WTC11 (cell line): ENCODE data around the gene RNF183. TPM values are rescaled to one million over a fixed set of nuclear protein-coding genes. Genes with fewer than 3 reads are reported as not detected.
A peak's percentile ranks its signal among the peaks of the same experiment; 100 is the strongest.

Source experiments
- CREB1 ChIP-seq: sonication (generic); formaldehyde crosslinking; IDR thresholded peaks from 2 replicates; pipeline ENCODE4 v1.8.0; 2023; ENCODE audit warnings: mild to moderate bottlenecking, missing genetic modification reagents
- CREM ChIP-seq: sonication (generic); formaldehyde crosslinking; IDR thresholded peaks from 2 replicates; pipeline ENCODE4 v1.8.1; 2022; ENCODE audit warnings: mild to moderate bottlenecking, missing genetic modification reagents, moderate library complexity
- ELF4 ChIP-seq: sonication (generic); formaldehyde crosslinking; IDR thresholded peaks from 2 replicates; pipeline ENCODE4 v1.8.1; 2022; ENCODE audit warnings: low read depth, mild to moderate bottlenecking, moderate library complexity, missing genetic modification reagents
- FOXJ3 ChIP-seq: sonication (generic); formaldehyde crosslinking; IDR thresholded peaks from 2 replicates; pipeline ENCODE4 v1.9.0; 2021; ENCODE audit warnings: missing genetic modification reagents, mild to moderate bottlenecking, borderline replicate concordance
- FOXP1 ChIP-seq: sonication (generic); formaldehyde crosslinking; IDR thresholded peaks from 2 replicates; pipeline ENCODE4 v1.8.0; 2022; ENCODE audit warnings: missing genetic modification reagents, mild to moderate bottlenecking, moderate library complexity, borderline replicate concordance
- HMGA2 ChIP-seq: fragments of 250-450 bp; sonication (Bioruptor Pico); IDR thresholded peaks from 2 replicates; pipeline ENCODE4 v1.4.0; 2021; ENCODE audit warnings: mild to moderate bottlenecking, moderate library complexity
- NFE2L1 ChIP-seq: sonication (generic); formaldehyde crosslinking; IDR thresholded peaks from 2 replicates; pipeline ENCODE4 v1.8.1; 2023; ENCODE audit warnings: missing genetic modification reagents
- NR2C2 ChIP-seq: sonication (generic); formaldehyde crosslinking; IDR thresholded peaks from 2 replicates; pipeline ENCODE4 v1.8.0; 2022; ENCODE audit warnings: mild to moderate bottlenecking, missing genetic modification reagents
- PRRX2 ChIP-seq: fragments of 250-450 bp; sonication (Bioruptor Pico); IDR thresholded peaks from 2 replicates; pipeline ENCODE4 v1.8.0; 2021; ENCODE audit warnings: mild to moderate bottlenecking
- RELA ChIP-seq: sonication (generic); formaldehyde crosslinking; IDR thresholded peaks from 2 replicates; pipeline ENCODE4 v1.8.1; 2022; ENCODE audit warnings: missing genetic modification reagents, mild to moderate bottlenecking, borderline replicate concordance
- SMAD3 ChIP-seq: sonication (generic); formaldehyde crosslinking; IDR thresholded peaks from 2 replicates; pipeline ENCODE4 v1.8.0; 2022; ENCODE audit warnings: missing genetic modification reagents, mild to moderate bottlenecking, borderline replicate concordance
- SMAD4 ChIP-seq: sonication (generic); formaldehyde crosslinking; IDR thresholded peaks from 2 replicates; pipeline ENCODE4 v1.8.0; 2022; ENCODE audit warnings: mild to moderate bottlenecking, missing genetic modification reagents
- TCF7 ChIP-seq: sonication (generic); formaldehyde crosslinking; IDR thresholded peaks from 2 replicates; pipeline ENCODE4 v1.8.0; 2022; ENCODE audit warnings: mild to moderate bottlenecking, low read depth, missing genetic modification reagents, moderate library complexity
- TP53 ChIP-seq: sonication (generic); formaldehyde crosslinking; IDR thresholded peaks from 2 replicates; pipeline ENCODE4 v1.8.1; 2023; ENCODE audit warnings: mild to moderate bottlenecking, missing genetic modification reagents
- ZNF219 ChIP-seq: sonication (generic); formaldehyde crosslinking; IDR thresholded peaks from 2 replicates; pipeline ENCODE4 v1.8.0; 2023; ENCODE audit warnings: missing genetic modification reagents, mild to moderate bottlenecking, borderline replicate concordance
- ZNF232 ChIP-seq: sonication (generic); formaldehyde crosslinking; IDR thresholded peaks from 2 replicates; pipeline ENCODE4 v1.8.0; 2022; ENCODE audit warnings: mild to moderate bottlenecking, missing genetic modification reagents
- ZNF317 ChIP-seq: sonication (generic); formaldehyde crosslinking; IDR thresholded peaks from 2 replicates; pipeline ENCODE4 v1.8.1; 2023; ENCODE audit warnings: low read depth, mild to moderate bottlenecking, moderate library complexity, missing genetic modification reagents, borderline replicate concordance
- total RNA-seq: library from RNA; stranded (reverse); gene quantifications from 3 replicates; pipeline ENCODE4 v1.2.3, GENCODE V29; 2021
- TF ChIP-seq, protein P1 (sequence below): fragments of 250-450 bp; sonication (Bioruptor Pico); conservative IDR thresholded peaks from 2 replicates; pipeline ENCODE4 v1.9.0; 2021; ENCODE audit warnings: mild to moderate bottlenecking
- TF ChIP-seq, protein P2 (sequence below): sonication (generic); formaldehyde crosslinking; IDR thresholded peaks from 2 replicates; pipeline ENCODE4 v1.8.1; 2023; ENCODE audit warnings: mild to moderate bottlenecking, missing genetic modification reagents, borderline replicate concordance
- TF ChIP-seq, protein P3 (sequence below): sonication (generic); formaldehyde crosslinking; IDR thresholded peaks from 2 replicates; pipeline ENCODE4 v1.8.0; 2022; ENCODE audit warnings: missing genetic modification reagents
- TF ChIP-seq, protein P4 (sequence below): fragments of 250-450 bp; sonication (Bioruptor Pico); IDR thresholded peaks from 2 replicates; pipeline ENCODE4 v1.8.0; 2021; ENCODE audit warnings: mild to moderate bottlenecking
- TF ChIP-seq, protein P5 (sequence below): sonication (generic); formaldehyde crosslinking; IDR thresholded peaks from 2 replicates; pipeline ENCODE4 v1.8.0; 2023; ENCODE audit warnings: mild to moderate bottlenecking, missing genetic modification reagents
- TF ChIP-seq, protein P6 (sequence below): sonication (generic); formaldehyde crosslinking; conservative IDR thresholded peaks from 2 replicates; pipeline ENCODE4 v1.8.1; 2023; ENCODE audit warnings: mild to moderate bottlenecking, low read depth, missing genetic modification reagents, moderate library complexity

RNF183 gene
- total RNA-seq, 1 experiment from 2014 or later: 0.17 TPM

DNA sequence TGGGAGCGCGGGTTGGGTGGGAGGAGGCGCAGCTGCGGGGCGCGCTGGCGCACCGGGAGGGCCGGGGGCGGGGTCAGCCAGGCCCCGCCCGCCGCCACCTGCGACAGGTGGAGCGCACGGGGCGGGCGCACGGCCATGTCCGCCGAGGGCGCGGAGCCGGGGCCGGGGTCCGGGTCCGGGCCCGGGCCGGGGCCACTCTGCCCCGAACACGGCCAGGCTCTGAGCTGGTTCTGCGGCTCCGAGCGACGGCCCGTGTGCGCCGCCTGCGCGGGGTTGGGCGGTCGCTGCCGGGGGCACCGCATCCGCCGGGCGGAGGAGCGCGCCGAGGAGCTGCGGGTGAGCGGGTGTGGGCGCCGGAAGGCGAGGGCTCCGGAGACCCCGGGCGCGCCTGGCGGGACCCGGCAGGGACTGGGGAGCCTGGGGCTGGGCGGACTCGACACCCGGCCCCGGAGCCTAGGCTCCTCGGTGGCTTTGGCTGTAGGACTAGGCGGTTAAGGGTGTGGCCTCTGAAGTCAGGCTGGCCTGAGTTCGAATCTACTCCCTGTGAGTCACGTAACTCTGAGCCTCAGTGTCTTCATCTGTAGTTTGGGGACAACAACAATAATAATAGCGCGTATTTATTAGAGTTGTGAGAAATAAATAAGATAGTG lies 46.4 kb upstream of the RNF183 start, which contains the start of gene BSPRY (continued):
- TF ChIP-seq, protein P1, sequence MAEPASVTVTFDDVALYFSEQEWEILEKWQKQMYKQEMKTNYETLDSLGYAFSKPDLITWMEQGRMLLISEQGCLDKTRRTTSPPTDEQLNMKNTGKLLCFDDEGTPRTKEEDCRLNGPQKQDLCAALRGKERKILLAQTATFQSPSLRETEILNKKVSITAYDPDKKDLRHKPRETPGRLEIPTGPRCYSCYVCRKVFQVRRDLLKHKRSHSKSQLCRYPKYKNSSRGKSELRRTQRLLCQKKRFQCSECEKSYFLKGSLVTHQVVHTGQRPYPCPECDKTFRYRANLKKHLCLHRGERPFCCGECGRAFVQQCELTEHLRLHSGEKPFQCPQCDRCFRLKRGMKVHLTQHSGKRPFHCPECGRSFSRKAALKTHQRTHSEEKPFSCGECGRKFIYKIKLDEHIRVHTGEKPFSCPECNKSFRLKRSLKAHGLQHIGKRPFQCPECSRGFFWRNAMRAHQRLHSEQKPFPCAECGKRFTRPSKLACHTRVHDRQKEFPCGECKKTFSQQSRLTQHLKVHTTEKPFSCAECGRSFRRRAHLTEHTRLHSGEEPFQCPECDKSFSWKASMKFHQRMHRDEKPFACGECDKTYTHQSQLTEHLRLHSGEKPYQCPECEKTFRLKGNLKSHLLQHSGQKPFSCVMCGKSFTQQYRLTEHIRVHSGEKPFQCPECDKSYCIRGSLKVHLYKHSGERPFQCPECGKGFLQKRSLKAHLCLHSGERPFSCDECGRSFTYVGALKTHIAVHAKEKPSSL (CRISPR knock-in tag): no peak
- TF ChIP-seq ZNF232 (CRISPR knock-in tag) (no peak), TCF7 (CRISPR knock-in tag) (no peak), PRRX2 (no peak), ELF4 (CRISPR knock-in tag) (no peak), SMAD4 (CRISPR knock-in tag) (no peak), ZNF317 (CRISPR knock-in tag) (no peak; the same call in 1 of the 2 replicates), CREB1 (CRISPR knock-in tag) (no peak), NR2C2 (CRISPR knock-in tag) (no peak), FOXJ3 (CRISPR knock-in tag) (no peak), TP53 (CRISPR knock-in tag) (peak; percentile 67; the same call in 1 of the 2 replicates), CREM (CRISPR knock-in tag) (peak; percentile 47; the same call in 1 of the 2 replicates), ZNF219 (CRISPR knock-in tag) (no peak), SMAD3 (no peak), NFE2L1 (CRISPR knock-in tag) (no peak), RELA (no peak), HMGA2 (no peak), FOXP1 (peak; percentile 49; the same call in 1 of the 2 replicates)
- TF ChIP-seq, protein P2, sequence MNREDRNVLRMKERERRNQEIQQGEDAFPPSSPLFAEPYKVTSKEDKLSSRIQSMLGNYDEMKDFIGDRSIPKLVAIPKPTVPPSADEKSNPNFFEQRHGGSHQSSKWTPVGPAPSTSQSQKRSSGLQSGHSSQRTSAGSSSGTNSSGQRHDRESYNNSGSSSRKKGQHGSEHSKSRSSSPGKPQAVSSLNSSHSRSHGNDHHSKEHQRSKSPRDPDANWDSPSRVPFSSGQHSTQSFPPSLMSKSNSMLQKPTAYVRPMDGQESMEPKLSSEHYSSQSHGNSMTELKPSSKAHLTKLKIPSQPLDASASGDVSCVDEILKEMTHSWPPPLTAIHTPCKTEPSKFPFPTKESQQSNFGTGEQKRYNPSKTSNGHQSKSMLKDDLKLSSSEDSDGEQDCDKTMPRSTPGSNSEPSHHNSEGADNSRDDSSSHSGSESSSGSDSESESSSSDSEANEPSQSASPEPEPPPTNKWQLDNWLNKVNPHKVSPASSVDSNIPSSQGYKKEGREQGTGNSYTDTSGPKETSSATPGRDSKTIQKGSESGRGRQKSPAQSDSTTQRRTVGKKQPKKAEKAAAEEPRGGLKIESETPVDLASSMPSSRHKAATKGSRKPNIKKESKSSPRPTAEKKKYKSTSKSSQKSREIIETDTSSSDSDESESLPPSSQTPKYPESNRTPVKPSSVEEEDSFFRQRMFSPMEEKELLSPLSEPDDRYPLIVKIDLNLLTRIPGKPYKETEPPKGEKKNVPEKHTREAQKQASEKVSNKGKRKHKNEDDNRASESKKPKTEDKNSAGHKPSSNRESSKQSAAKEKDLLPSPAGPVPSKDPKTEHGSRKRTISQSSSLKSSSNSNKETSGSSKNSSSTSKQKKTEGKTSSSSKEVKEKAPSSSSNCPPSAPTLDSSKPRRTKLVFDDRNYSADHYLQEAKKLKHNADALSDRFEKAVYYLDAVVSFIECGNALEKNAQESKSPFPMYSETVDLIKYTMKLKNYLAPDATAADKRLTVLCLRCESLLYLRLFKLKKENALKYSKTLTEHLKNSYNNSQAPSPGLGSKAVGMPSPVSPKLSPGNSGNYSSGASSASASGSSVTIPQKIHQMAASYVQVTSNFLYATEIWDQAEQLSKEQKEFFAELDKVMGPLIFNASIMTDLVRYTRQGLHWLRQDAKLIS (CRISPR knock-in tag): no peak
- TF ChIP-seq, protein P3, sequence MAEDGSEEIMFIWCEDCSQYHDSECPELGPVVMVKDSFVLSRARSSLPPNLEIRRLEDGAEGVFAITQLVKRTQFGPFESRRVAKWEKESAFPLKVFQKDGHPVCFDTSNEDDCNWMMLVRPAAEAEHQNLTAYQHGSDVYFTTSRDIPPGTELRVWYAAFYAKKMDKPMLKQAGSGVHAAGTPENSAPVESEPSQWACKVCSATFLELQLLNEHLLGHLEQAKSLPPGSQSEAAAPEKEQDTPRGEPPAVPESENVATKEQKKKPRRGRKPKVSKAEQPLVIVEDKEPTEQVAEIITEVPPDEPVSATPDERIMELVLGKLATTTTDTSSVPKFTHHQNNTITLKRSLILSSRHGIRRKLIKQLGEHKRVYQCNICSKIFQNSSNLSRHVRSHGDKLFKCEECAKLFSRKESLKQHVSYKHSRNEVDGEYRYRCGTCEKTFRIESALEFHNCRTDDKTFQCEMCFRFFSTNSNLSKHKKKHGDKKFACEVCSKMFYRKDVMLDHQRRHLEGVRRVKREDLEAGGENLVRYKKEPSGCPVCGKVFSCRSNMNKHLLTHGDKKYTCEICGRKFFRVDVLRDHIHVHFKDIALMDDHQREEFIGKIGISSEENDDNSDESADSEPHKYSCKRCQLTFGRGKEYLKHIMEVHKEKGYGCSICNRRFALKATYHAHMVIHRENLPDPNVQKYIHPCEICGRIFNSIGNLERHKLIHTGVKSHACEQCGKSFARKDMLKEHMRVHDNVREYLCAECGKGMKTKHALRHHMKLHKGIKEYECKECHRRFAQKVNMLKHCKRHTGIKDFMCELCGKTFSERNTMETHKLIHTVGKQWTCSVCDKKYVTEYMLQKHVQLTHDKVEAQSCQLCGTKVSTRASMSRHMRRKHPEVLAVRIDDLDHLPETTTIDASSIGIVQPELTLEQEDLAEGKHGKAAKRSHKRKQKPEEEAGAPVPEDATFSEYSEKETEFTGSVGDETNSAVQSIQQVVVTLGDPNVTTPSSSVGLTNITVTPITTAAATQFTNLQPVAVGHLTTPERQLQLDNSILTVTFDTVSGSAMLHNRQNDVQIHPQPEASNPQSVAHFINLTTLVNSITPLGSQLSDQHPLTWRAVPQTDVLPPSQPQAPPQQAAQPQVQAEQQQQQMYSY (CRISPR knock-in tag): no peak
- TF ChIP-seq, protein P4, sequence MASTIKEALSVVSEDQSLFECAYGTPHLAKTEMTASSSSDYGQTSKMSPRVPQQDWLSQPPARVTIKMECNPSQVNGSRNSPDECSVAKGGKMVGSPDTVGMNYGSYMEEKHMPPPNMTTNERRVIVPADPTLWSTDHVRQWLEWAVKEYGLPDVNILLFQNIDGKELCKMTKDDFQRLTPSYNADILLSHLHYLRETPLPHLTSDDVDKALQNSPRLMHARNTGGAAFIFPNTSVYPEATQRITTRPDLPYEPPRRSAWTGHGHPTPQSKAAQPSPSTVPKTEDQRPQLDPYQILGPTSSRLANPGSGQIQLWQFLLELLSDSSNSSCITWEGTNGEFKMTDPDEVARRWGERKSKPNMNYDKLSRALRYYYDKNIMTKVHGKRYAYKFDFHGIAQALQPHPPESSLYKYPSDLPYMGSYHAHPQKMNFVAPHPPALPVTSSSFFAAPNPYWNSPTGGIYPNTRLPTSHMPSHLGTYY (CRISPR knock-in tag): no peak
- TF ChIP-seq, protein P5, sequence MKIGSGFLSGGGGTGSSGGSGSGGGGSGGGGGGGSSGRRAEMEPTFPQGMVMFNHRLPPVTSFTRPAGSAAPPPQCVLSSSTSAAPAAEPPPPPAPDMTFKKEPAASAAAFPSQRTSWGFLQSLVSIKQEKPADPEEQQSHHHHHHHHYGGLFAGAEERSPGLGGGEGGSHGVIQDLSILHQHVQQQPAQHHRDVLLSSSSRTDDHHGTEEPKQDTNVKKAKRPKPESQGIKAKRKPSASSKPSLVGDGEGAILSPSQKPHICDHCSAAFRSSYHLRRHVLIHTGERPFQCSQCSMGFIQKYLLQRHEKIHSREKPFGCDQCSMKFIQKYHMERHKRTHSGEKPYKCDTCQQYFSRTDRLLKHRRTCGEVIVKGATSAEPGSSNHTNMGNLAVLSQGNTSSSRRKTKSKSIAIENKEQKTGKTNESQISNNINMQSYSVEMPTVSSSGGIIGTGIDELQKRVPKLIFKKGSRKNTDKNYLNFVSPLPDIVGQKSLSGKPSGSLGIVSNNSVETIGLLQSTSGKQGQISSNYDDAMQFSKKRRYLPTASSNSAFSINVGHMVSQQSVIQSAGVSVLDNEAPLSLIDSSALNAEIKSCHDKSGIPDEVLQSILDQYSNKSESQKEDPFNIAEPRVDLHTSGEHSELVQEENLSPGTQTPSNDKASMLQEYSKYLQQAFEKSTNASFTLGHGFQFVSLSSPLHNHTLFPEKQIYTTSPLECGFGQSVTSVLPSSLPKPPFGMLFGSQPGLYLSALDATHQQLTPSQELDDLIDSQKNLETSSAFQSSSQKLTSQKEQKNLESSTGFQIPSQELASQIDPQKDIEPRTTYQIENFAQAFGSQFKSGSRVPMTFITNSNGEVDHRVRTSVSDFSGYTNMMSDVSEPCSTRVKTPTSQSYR: no peak
- TF ChIP-seq, protein P6, sequence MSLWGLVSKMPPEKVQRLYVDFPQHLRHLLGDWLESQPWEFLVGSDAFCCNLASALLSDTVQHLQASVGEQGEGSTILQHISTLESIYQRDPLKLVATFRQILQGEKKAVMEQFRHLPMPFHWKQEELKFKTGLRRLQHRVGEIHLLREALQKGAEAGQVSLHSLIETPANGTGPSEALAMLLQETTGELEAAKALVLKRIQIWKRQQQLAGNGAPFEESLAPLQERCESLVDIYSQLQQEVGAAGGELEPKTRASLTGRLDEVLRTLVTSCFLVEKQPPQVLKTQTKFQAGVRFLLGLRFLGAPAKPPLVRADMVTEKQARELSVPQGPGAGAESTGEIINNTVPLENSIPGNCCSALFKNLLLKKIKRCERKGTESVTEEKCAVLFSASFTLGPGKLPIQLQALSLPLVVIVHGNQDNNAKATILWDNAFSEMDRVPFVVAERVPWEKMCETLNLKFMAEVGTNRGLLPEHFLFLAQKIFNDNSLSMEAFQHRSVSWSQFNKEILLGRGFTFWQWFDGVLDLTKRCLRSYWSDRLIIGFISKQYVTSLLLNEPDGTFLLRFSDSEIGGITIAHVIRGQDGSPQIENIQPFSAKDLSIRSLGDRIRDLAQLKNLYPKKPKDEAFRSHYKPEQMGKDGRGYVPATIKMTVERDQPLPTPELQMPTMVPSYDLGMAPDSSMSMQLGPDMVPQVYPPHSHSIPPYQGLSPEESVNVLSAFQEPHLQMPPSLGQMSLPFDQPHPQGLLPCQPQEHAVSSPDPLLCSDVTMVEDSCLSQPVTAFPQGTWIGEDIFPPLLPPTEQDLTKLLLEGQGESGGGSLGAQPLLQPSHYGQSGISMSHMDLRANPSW (CRISPR knock-in tag): no peak
